Globus pallidus (tissue), 1 donor: ENCODE data around the gene NCCRP1.

Source experiments
- DNase-seq: peaks from one replicate; pipeline ENCODE4 v3.0.0-alpha.2; 2015; ENCODE audit warnings: low spot score

The NCCRP1 gene

DNA sequence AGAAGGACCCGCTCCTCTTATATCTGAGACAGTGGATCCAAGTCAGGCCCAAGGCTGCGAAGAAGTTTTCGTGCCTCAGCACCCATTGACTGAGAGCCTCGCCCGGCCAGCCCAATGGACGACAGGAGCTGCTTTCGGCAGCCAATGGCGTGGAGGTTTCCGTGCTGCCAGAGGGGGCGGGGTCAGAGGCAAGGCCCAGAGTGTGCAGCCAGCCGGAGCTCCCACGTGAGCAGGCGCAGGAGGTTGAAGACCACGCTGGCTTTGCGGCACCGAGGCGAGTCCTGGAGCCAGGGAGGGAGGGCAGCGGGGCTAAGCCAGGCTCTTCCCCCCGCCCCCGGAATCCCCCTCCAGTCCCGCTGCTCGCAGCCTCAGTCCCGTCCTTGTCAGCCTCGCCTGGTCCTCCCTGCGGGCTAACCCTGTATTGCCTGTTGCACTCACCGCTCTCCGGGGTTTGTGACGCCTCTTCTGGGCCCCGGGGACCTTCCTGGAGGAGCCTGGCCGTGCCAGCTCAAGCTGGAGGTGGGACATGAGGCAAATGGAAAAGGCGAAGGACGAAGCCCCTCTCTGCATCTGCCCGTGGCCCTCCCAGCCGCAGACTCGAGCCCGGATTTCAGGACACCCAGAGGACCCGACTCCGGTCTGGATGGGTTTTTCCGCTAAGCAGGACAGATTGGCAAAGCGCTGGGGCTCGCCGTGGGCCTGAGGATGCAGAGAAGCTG, 50.3 kb downstream of the NCCRP1 start:
- DNase-seq: peak; percentile 16

DNA sequence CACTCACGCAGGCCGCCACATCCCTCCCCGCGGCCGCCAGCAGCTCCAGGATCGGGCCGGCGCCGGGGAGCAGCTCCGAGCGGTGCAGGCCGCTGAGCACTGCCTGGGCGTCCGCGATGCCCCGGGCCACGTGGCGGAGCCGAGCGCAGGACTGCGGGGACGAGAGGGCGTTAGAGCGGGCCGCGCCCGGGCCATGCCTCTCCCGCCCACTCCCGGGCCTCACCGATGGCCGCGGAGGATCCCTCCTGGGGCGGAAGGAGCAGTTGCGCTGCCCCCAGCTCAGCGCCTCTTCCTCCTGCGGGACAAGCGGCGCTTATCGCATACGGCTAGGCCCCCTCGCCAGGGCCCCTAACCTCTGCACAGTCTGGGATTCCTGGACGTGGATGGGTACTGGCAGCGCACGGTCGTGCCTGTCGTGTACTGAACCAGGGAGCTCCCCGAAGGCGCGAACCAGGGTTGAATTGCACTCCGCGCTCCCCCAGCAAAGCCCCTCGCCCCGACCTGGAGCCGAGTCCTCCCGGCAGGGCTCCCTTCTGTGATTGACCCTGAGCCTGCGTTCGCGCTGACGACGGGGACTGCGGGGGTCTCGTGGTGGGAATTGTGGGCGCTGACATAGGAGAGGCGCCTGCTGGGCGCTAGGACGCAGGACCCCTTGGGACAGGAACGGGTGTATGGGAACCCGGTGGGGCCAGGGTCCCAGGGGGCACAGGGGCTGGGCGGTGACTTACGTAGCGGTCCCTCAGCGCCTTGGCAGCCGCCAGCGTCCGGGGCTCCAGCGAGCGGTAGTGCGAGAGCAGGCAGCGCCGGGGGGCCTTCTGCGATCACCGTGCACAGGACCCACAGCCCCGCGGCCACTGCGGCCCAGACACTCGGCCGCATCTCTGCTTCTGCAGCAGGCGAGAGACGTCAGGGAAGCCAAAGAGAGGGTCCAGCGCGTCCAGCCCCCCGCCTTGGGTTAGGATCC, 51.2 kb downstream of the NCCRP1 start:
- no peak for DNase-seq

DNA sequence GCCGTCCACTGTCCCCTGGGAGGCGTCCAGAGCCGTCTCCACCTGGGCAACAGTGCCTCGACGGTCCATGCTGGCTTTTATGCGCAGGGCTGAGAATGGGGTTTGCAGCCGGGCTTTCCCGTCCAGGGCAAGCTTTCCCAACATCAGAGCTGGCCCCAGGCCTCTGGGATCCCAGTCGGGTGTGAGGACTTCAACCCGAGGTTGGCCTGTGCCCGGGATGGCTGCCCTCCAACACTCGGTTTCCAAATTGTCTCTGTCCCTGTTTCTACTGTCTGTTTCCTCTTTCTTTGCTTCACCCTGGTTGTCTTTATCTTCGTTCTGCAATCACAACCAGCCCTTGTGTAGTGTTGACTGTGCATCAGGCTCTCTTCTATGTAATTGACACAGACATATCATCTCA, 52.0 kb downstream of the NCCRP1 start, which contains the start of gene IFNL4:
Gene IFNL4 (minus strand): TSS at position 51 of the 400 bp plus-strand sequence.
- no peak for DNase-seq

- DNase-seq: no peak
These were observed 54.3 kb downstream of the NCCRP1 start for GRCh38 chr19:39251081-39251480.
